ENCODE measurements around the gene NOTCH3. TPM values are rescaled to one million over a fixed set of nuclear protein-coding genes. Genes with fewer than 3 reads are reported as not detected.
A peak's percentile ranks its signal among the peaks of the same experiment; 100 is the strongest.

The NOTCH3 gene
- total RNA-seq, 1 donor from 2014 or later: 21.7 TPM

DNA sequence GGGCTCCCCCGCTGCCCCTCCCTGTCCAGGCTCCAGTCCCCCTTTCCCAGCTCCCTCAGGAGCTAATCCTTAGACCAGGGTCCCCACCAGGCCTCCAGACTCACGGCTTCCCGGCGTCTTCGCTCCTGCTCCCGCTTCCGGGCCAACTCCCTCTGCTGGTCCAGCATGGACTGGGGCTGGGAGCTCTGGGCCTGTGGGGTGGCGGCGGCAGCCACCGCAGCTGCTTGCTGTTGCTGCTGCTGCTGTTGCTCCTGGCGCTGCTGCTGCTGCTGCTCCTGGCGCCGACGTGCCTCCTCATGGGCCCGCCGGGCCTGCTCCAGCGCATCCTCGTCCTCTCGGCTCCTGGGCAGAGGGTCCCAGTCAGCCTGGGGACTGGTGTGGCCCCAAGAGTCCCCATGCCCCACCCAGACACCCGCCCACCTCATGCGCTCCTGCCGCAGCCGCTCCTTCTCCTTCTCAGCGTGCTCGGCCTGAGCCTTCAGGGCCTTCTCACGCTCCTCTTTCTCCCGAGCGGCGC, 37.9 kb upstream of the NOTCH3 start:
- Histone ChIP-seq H3K4me3 (no peak overlapping the region), H3K4me1 (peaks cover 13% of the 10 kb centered on the region), H3K27ac (replicated peaks) (peak overlapping the region; percentile 46), H3K27me3 (ENCODE audit: low read depth) (peaks cover under 1% of the 10 kb centered on the region), H3K36me3 (peaks cover 63% of the 10 kb centered on the region), H3K9me3 (replicated peaks) (no peaks in the 10 kb centered on the region)
- intact Hi-C loops (cut with micrococcal nuclease): no loop called here
- DNase-seq: no peak
- TF ChIP-seq CTCF (IDR thresholded peaks at IDR 0.05; ENCODE audit: borderline replicate concordance): peak; percentile 24

DNA sequence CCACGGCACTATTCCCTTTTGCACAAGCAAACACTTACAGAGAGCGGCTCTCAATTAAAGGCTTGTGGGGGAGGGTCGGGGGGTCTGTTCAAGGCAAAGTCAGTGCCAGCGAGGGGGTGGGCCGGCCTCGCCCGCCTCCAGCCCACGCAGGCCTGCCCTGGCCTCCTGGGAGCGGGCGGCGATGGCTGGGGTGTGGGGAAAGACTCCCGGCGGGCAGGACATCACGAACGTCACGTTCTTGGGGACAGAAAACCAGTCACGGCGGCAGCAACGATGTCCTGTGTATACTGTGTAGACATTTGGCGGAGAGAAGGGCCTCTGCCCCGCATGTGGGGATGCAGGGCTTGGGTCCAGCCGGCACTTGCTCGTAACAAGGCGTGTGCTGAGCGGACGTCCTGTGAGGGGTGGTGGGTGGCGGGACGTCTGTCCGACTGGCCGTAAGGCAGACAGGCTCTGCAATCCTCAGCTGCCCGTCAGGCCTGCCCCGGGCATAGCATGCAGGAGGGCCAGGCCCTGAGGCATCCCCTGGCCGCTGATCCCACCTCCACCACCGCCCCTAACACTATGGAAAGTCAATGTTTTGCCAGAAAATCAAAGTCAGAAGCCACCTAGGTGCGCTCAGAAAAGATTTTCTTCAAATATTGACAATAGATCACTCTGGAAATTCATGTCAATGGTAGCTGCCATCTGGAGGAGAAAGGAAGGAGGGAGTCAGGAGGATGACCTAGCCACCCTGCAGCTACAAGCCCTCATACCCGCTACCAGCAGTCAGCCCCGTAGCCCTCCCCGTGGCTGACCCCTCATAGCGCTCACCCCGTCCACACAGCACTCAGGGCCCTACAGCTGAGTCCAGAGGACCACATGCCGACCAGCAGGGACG, 37.2 kb upstream of the NOTCH3 start:
- no peak for TF ChIP-seq CTCF (IDR thresholded peaks at IDR 0.05; ENCODE audit: borderline replicate concordance)
- Histone ChIP-seq H3K4me3 (no peak overlapping the region), H3K27me3 (ENCODE audit: low read depth) (peaks cover 8% of the 10 kb centered on the region), H3K27ac (replicated peaks) (peak overlapping the region; percentile 46), H3K36me3 (peaks cover 56% of the 10 kb centered on the region), H3K4me1 (peaks cover 20% of the 10 kb centered on the region), H3K9me3 (replicated peaks) (no peaks in the 10 kb centered on the region)
- DNase-seq: no peak
- intact Hi-C loops (cut with micrococcal nuclease): no loop called here

GRCh38 chr19:15236886-15237285, 36.1 kb upstream of the NOTCH3 start:
- Histone ChIP-seq H3K27me3 (ENCODE audit: low read depth) (peaks cover 19% of the 10 kb centered on the region), H3K27ac (replicated peaks) (no peak overlapping the region), H3K9me3 (replicated peaks) (no peaks in the 10 kb centered on the region), H3K36me3 (peaks cover 56% of the 10 kb centered on the region), H3K4me3 (no peak overlapping the region), H3K4me1 (peaks cover 31% of the 10 kb centered on the region)
- no peak for TF ChIP-seq CTCF (IDR thresholded peaks at IDR 0.05; ENCODE audit: borderline replicate concordance)
- DNase-seq: no peak
- intact Hi-C loops (cut with micrococcal nuclease): no loop called here

DNA sequence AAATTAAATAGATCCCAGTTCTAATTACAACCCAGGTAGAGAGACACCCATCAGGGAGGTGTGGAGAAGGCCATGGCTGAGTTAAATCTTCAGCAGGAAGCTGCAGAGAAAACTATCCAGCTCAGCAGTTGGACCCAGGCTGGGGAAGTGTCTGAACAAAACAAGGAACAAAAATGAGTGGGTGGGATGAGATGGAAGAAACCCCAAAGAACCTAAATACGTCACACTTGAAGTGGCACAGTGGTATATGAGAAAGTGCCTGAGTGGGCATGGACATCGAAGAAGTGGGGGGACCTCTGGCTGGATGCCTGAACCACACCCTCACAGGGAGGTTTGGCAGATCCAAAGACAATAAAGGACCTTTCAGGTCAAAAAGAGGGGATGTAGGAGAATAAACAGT, 35.0 kb upstream of the NOTCH3 start:
- H3K4me3 ChIP-seq: no peak overlapping the region
- peaks cover 29% of the 10 kb centered on the region for H3K4me1 ChIP-seq
- no peak for DNase-seq
- H3K27ac ChIP-seq (replicated peaks): no peak overlapping the region
- H3K9me3 ChIP-seq (replicated peaks): no peaks in the 10 kb centered on the region
- peaks cover 28% of the 10 kb centered on the region for H3K27me3 ChIP-seq (ENCODE audit: low read depth)
- intact Hi-C loops (cut with micrococcal nuclease): no loop called here
- H3K36me3 ChIP-seq: peaks cover 51% of the 10 kb centered on the region
- no peak for TF ChIP-seq CTCF (IDR thresholded peaks at IDR 0.05; ENCODE audit: borderline replicate concordance)

GRCh38 chr19:15234431-15235130, 33.8 kb upstream of the NOTCH3 start:
- DNase-seq: no peak
- H3K36me3 ChIP-seq: peaks cover 39% of the 10 kb centered on the region
- intact Hi-C loops (cut with micrococcal nuclease): no loop called here

More at GRCh38 chr19:15234431-15235130, 33.8 kb upstream of the NOTCH3 start:
- H3K27me3 ChIP-seq (ENCODE audit: low read depth): peaks cover 37% of the 10 kb centered on the region
- H3K4me1 ChIP-seq: peaks cover 29% of the 10 kb centered on the region
- no peak overlapping the region for H3K27ac ChIP-seq (replicated peaks)
- H3K9me3 ChIP-seq (replicated peaks): no peaks in the 10 kb centered on the region
- H3K4me3 ChIP-seq: no peak overlapping the region
- no peak for TF ChIP-seq CTCF (IDR thresholded peaks at IDR 0.05; ENCODE audit: borderline replicate concordance)
